K562 (cell line): ENCODE measurements around the gene HSD3B7. TPM values are rescaled to one million over a fixed set of nuclear protein-coding genes. Genes with fewer than 3 reads are reported as not detected.
A peak's percentile ranks its signal among the peaks of the same experiment; 100 is the strongest.

Experiments
- ATF7 ChIP-seq: fragments of 450-650 bp; IDR thresholded peaks from 2 replicates; pipeline ENCODE4 v1.7.1; 2014; ENCODE audit warnings: mild to moderate bottlenecking, moderate library complexity
- BMI1 ChIP-seq: fragments of 150-350 bp; IDR thresholded peaks from 2 replicates; pipeline ENCODE4 v1.6.1; 2014; ENCODE audit warnings: low read length
- CBX2 ChIP-seq: fragments of 200-600 bp; sonication (generic); IDR thresholded peaks from one replicate; pipeline ENCODE4 v1.6.1; 2012; ENCODE audit warnings: mild to moderate bottlenecking, low read length, inconsistent platforms; ENCODE audit not compliant: insufficient read depth, poor library complexity, severe bottlenecking
- CBX3 ChIP-seq, 2 experiments: IDR thresholded peaks; 1 replicate in 1 of 2; 2 replicates in 1 of 2; pipeline ENCODE4 v1.6.1; 2012; ENCODE audit warnings: inconsistent platforms in 2 of 2, low read length in 2 of 2, borderline replicate concordance in 1 of 2, control low read depth in 1 of 2
- EZH2 ChIP-seq: IDR thresholded peaks from 2 replicates; pipeline ENCODE4 v1.6.1; 2012; ENCODE audit warnings: low read depth, mild to moderate bottlenecking, inconsistent platforms, low read length, borderline replicate concordance
- HOXB6 ChIP-seq: fragments of 250-450 bp; sonication (Bioruptor Pico); IDR thresholded peaks from 2 replicates; pipeline ENCODE4 v1.5.1; 2022; ENCODE audit warnings: mild to moderate bottlenecking, borderline replicate concordance
- JUND ChIP-seq, 2 experiments: IDR thresholded peaks; 2 replicates in 1 of 2; 3 replicates in 1 of 2; pipeline ENCODE4 v1.6.1; 2011; ENCODE audit warnings: borderline replicate concordance in 2 of 2, low read depth in 2 of 2, low read length in 2 of 2, improper control_type of control experiment in 1 of 2, missing biosample characterization in 1 of 2, missing genetic modification characterization in 1 of 2, missing genetic modification reagents in 1 of 2
- NR1H2 ChIP-seq: sonication (generic); formaldehyde crosslinking; IDR thresholded peaks from 2 replicates; pipeline ENCODE4 v1.4.0; 2020; ENCODE audit warnings: mild to moderate bottlenecking, missing genetic modification reagents
- NR2C1 ChIP-seq, 2 experiments: fragments of 450-650 bp; IDR thresholded peaks; 2 replicates each; pipeline ENCODE4 v1.6.1; 2017; ENCODE audit warnings: mild to moderate bottlenecking in 2 of 2, antibody characterized with exemption in 1 of 2, inconsistent platforms in 1 of 2, missing compliant biosample characterization in 1 of 2, missing genetic modification characterization in 1 of 2
- SIN3B ChIP-seq: fragments of 450-650 bp; IDR thresholded peaks from 2 replicates; pipeline ENCODE4 v1.6.1; 2017; ENCODE audit warnings: low read depth, mild to moderate bottlenecking, moderate library complexity
- THAP7 ChIP-seq: fragments of 250-450 bp; sonication (Bioruptor Pico); IDR thresholded peaks from 2 replicates; pipeline ENCODE4 v1.5.0; 2021
- TSC22D4 ChIP-seq: fragments of 450-650 bp; IDR thresholded peaks from 2 replicates; pipeline ENCODE4 v1.6.1; 2016; ENCODE audit warnings: missing genetic modification characterization, missing biosample characterization, control low read depth
- ZNF668 ChIP-seq: fragments of 250-450 bp; sonication (Bioruptor Pico); IDR thresholded peaks from 2 replicates; pipeline ENCODE4 v1.8.0; 2022; ENCODE audit warnings: mild to moderate bottlenecking, inconsistent platforms
- ZNF778 ChIP-seq: fragments of 450-650 bp; formaldehyde crosslinking; IDR thresholded peaks from 2 replicates; pipeline ENCODE4 v1.4.0; 2020; ENCODE audit warnings: mild to moderate bottlenecking, moderate library complexity
- ZNF830 ChIP-seq: fragments of 250-450 bp; sonication (Bioruptor Pico); IDR thresholded peaks from 2 replicates; pipeline ENCODE4 v1.5.0; 2021; ENCODE audit warnings: mild to moderate bottlenecking
- polyA plus RNA-seq, 8 experiments: library from polyadenylated mRNA; depleted of rRNA in 4 of 8; stranded (reverse) in 5 of 8; unstranded in 3 of 8; fragments of >200 nt; fragmentation: Nextera tagmentation in 2 of 8; fragmentation: Illumina TruSeq in 1 of 8; extraction: Ambion mirVana in 2 of 8; extraction: Trizol in 1 of 8; gene quantifications; 2 replicates each; pipeline versions ENCODE4 v1.2.1 to v1.2.3, GENCODE V29; 2011 to 2014; ENCODE audit warnings: inconsistent platforms in 1 of 8, missing spikeins in 1 of 8
- total RNA-seq, 7 experiments: library from RNA; depleted of rRNA in 6 of 7; stranded (reverse); fragments of >200 nt in 6 of 7; fragmentation: Illumina TruSeq in 2 of 7; extraction: Trizol in 2 of 7; gene quantifications; 2 replicates each; pipeline versions ENCODE4 v1.2.1 to v1.2.3, GENCODE V29; 2011 to 2021; ENCODE audit warnings: low replicate concordance in 1 of 7
- TF ChIP-seq, protein P1 (sequence below): sonication (generic); formaldehyde crosslinking; IDR thresholded peaks from 2 replicates; pipeline ENCODE4 v1.8.0; 2023; ENCODE audit warnings: missing genetic modification reagents, mild to moderate bottlenecking, borderline replicate concordance
- TF ChIP-seq, protein P2 (sequence below): fragments of 250-450 bp; sonication (Bioruptor Pico); IDR thresholded peaks from 2 replicates; pipeline ENCODE4 v1.5.0; 2020; ENCODE audit warnings: mild to moderate bottlenecking, borderline replicate concordance

Gene HSD3B7
- total and polyA plus RNA-seq, 9 of the 15 experiments (the other 6 are each of a cell fraction or from before 2014, with no cell fraction given), result 5.4 to 49.1 (median 23.0) TPM

DNA sequence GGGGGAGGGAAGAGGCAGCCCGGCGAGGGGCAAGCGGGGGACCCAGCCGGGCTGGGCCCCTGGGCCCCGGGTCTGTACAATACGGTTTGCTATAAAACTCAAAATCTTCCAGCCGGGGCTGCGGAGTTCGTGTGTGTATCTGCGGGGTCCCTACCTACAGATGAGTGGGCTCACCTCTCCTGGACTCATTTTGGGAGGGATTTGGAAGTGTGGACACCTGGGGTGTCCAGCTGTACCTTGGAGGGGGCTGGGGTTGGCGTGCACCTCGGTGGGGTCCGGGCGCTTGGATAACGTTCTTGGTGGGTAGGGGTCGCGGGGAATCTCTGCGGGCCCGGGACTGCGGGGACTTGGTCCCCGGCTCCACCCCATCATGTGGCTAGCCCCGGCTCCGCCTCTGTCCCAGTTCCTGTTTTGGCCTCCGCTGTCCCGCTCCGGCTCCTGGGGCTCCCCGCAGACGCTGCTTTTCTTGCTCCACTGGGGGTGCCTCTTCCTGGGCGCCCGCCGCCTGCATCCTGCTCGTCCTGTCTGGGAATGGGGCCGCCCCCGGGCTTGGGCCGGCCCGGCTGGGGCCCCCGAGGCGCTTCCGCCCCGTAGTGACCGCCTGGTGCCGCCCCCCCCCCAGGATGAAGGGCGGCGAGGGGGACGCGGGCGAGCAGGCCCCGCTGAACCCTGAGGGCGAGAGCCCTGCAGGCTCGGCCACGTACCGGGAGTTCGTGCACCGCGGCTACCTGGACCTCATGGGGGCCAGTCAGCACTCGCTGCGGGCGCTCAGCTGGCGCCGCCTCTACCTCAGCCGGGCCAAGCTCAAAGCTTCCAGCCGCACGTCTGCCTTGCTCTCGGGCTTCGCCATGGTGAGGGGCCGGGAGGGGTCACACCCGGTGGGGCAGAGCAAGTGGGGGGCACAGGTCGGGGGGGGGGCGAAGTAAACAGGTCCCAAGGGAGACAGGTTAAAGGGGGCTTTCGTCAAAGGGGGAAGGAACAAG, 36.0 kb upstream of the HSD3B7 start, which contains the start of gene ORAI3 (continued):
- TF ChIP-seq BMI1, result no peak
- TF ChIP-seq NR1H2, result no peak
- no peak for TF ChIP-seq ZNF668 (CRISPR knock-in tag)
- TF ChIP-seq ZNF778 (CRISPR knock-in tag), result no peak
- no peak for TF ChIP-seq EZH2
- TF ChIP-seq CBX3 (IDR thresholded peaks at IDR 0.05; ENCODE audit: borderline replicate concordance in 1 of 2, low read length in 2 of 2), result no peak
- TF ChIP-seq THAP7 (CRISPR knock-in tag), result no peak
- 0 out of 2 replicates have a peak, but pooled peaks have one; percentile 4 for TF ChIP-seq JUND (IDR thresholded peaks at IDR 0.05; ENCODE audit: borderline replicate concordance, low read depth, low read length)
- no peak for TF ChIP-seq JUND (tag; IDR thresholded peaks at IDR 0.05; ENCODE audit: borderline replicate concordance, low read depth, low read length)
- TF ChIP-seq, protein P1, sequence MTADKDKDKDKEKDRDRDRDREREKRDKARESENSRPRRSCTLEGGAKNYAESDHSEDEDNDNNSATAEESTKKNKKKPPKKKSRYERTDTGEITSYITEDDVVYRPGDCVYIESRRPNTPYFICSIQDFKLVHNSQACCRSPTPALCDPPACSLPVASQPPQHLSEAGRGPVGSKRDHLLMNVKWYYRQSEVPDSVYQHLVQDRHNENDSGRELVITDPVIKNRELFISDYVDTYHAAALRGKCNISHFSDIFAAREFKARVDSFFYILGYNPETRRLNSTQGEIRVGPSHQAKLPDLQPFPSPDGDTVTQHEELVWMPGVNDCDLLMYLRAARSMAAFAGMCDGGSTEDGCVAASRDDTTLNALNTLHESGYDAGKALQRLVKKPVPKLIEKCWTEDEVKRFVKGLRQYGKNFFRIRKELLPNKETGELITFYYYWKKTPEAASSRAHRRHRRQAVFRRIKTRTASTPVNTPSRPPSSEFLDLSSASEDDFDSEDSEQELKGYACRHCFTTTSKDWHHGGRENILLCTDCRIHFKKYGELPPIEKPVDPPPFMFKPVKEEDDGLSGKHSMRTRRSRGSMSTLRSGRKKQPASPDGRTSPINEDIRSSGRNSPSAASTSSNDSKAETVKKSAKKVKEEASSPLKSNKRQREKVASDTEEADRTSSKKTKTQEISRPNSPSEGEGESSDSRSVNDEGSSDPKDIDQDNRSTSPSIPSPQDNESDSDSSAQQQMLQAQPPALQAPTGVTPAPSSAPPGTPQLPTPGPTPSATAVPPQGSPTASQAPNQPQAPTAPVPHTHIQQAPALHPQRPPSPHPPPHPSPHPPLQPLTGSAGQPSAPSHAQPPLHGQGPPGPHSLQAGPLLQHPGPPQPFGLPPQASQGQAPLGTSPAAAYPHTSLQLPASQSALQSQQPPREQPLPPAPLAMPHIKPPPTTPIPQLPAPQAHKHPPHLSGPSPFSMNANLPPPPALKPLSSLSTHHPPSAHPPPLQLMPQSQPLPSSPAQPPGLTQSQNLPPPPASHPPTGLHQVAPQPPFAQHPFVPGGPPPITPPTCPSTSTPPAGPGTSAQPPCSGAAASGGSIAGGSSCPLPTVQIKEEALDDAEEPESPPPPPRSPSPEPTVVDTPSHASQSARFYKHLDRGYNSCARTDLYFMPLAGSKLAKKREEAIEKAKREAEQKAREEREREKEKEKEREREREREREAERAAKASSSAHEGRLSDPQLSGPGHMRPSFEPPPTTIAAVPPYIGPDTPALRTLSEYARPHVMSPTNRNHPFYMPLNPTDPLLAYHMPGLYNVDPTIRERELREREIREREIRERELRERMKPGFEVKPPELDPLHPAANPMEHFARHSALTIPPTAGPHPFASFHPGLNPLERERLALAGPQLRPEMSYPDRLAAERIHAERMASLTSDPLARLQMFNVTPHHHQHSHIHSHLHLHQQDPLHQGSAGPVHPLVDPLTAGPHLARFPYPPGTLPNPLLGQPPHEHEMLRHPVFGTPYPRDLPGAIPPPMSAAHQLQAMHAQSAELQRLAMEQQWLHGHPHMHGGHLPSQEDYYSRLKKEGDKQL, result no peak
- no peak for TF ChIP-seq TSC22D4
- TF ChIP-seq ATF7, result peak; percentile 50; the same call in 1 of the 2 replicates
- 0 out of 2 replicates have a peak, but pooled peaks have one; percentile 78 for TF ChIP-seq ZNF830 (CRISPR knock-in tag)
- no peak for TF ChIP-seq NR2C1 (IDR thresholded peaks at IDR 0.05)
- TF ChIP-seq NR2C1 (tag; IDR thresholded peaks at IDR 0.05), result no peak
- TF ChIP-seq HOXB6 (CRISPR knock-in tag), result no peak
- TF ChIP-seq, protein P2, sequence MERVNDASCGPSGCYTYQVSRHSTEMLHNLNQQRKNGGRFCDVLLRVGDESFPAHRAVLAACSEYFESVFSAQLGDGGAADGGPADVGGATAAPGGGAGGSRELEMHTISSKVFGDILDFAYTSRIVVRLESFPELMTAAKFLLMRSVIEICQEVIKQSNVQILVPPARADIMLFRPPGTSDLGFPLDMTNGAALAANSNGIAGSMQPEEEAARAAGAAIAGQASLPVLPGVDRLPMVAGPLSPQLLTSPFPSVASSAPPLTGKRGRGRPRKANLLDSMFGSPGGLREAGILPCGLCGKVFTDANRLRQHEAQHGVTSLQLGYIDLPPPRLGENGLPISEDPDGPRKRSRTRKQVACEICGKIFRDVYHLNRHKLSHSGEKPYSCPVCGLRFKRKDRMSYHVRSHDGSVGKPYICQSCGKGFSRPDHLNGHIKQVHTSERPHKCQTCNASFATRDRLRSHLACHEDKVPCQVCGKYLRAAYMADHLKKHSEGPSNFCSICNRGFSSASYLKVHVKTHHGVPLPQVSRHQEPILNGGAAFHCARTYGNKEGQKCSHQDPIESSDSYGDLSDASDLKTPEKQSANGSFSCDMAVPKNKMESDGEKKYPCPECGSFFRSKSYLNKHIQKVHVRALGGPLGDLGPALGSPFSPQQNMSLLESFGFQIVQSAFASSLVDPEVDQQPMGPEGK (CRISPR knock-in tag), result no peak
- no peak for TF ChIP-seq SIN3B
- no peak for TF ChIP-seq CBX2
